OCI-LY3 (cell line): ENCODE results near the gene PLAC9.

Source experiments
- EZH2phosphoT487 ChIP-seq: fragments of 200-600 bp; shearing (Covaris generic); IDR thresholded peaks from 2 replicates; pipeline ENCODE4 v1.6.1; 2018; ENCODE audit warnings: antibody characterized with exemption, mixed run types, low read depth
- TF ChIP-seq, protein P1 (sequence below): fragments of 200-600, 300-600 bp; sonication (generic); IDR thresholded peaks from 2 replicates; pipeline ENCODE4 v1.5.1; 2014; ENCODE audit warnings: antibody characterized with exemption, low read length, low read depth

DNA sequence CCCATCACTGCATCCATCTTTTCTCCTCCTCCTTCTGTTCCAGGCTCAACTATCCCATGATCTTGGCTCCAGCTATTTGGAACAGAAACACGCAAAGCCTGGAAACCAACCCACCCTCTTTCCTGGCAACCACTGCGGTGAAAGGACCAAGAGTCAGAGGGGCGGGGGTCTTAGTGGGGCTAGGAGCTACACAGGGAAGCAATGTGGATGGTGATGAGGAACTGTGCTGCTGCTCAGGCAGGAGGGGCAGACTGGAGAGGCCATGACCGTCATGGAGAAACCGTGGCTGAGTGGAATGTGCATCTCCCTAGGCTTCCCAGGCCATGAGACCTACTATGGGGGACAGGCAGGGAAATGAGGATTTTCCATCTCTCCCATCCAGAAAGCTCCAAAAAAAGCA, 25.6 kb downstream of the PLAC9 start:
- no peak for TF ChIP-seq EZH2phosphoT487
- TF ChIP-seq, protein P1, sequence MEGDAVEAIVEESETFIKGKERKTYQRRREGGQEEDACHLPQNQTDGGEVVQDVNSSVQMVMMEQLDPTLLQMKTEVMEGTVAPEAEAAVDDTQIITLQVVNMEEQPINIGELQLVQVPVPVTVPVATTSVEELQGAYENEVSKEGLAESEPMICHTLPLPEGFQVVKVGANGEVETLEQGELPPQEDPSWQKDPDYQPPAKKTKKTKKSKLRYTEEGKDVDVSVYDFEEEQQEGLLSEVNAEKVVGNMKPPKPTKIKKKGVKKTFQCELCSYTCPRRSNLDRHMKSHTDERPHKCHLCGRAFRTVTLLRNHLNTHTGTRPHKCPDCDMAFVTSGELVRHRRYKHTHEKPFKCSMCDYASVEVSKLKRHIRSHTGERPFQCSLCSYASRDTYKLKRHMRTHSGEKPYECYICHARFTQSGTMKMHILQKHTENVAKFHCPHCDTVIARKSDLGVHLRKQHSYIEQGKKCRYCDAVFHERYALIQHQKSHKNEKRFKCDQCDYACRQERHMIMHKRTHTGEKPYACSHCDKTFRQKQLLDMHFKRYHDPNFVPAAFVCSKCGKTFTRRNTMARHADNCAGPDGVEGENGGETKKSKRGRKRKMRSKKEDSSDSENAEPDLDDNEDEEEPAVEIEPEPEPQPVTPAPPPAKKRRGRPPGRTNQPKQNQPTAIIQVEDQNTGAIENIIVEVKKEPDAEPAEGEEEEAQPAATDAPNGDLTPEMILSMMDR = no peak
